Nucleus accumbens (tissue), 56 donors: Measurements from ENCODE around the gene EID2.

Experiments
- DNase-seq, 56 donors: peaks; one replicate each; lab custom pipeline; 2025; lab: John Stamatoyannopoulos, UW

Gene EID2

GRCh38 chr19:39539165-39539517, 820 bp downstream of the EID2 start:
- DNase-seq, result no peak

GRCh38 chr19:39533791-39534190, 6.2 kb downstream of the EID2 start:
- no peak for DNase-seq

GRCh38 chr19:39533003-39533512, 6.9 kb downstream of the EID2 start:
- no peak for DNase-seq

GRCh38 chr19:39532233-39533002, 7.5 kb downstream of the EID2 start, which contains the start of gene EID2B:
Gene EID2B (minus strand): TSS chr19:39532852. CDS start chr19:39532802, 50 bp downstream.
- DNase-seq, result peak; percentile 39 to 95 (median 88)

- no peak for DNase-seq
Observed at GRCh38 chr19:39531834-39532232, 8.1 kb downstream of the EID2 start.

- DNase-seq, result no peak
Observed at GRCh38 chr19:39525205-39525604, 14.8 kb downstream of the EID2 start.

- peak in 1 of 56 donors; percentile 3 for DNase-seq
Observed at GRCh38 chr19:39524495-39524894, 15.5 kb downstream of the EID2 start.

GRCh38 chr19:39520541-39521484, 19.1 kb downstream of the EID2 start:
- no peak for DNase-seq

GRCh38 chr19:39518975-39519374, 21.0 kb downstream of the EID2 start:
- no peak for DNase-seq

- no peak for DNase-seq
Observed at GRCh38 chr19:39518458-39518857, 21.5 kb downstream of the EID2 start.

- DNase-seq, result no peak
Observed at GRCh38 chr19:39517432-39517831, 22.5 kb downstream of the EID2 start.

- no peak for DNase-seq
Observed at GRCh38 chr19:39516270-39516669, 23.7 kb downstream of the EID2 start.

GRCh38 chr19:39515551-39516191, 24.3 kb downstream of the EID2 start:
- peak in 1 of 56 donors; percentile 39 for DNase-seq

- DNase-seq, result peak in 7 of 56 donors; percentile 7 to 57 (median 12)
Observed at GRCh38 chr19:39514840-39515550, 25.0 kb downstream of the EID2 start, which contains the start of gene SELENOV. Gene SELENOV (plus strand): TSS chr19:39515139. CDS start chr19:39515213, 74 bp downstream.

- DNase-seq, result no peak
Observed at GRCh38 chr19:39512988-39513387, 27.0 kb downstream of the EID2 start.

- no peak for DNase-seq
Observed at GRCh38 chr19:39509233-39509632, 30.7 kb downstream of the EID2 start.

GRCh38 chr19:39508629-39509028, 31.3 kb downstream of the EID2 start:
- DNase-seq, result no peak

GRCh38 chr19:39507715-39508364, 32.1 kb downstream of the EID2 start:
- DNase-seq, result no peak

- DNase-seq, result peak in 27 of 56 donors; percentile 7 to 61 (median 20)
Observed at GRCh38 chr19:39506944-39507714, 32.8 kb downstream of the EID2 start.
